HTERT RPE-1 (cell line): ENCODE measurements around the gene WWOX.

Experiments used
- in situ Hi-C: fragments of 300-500 bp; cut with MboI; formaldehyde crosslinking; loops from 4 replicates; pipeline ENCODE4 v1.14.3; 2020; ENCODE audit warnings: low sequenced_read_pairs

Gene WWOX

GRCh38 chr16:78950768-78951167, 851.3 kb downstream of the WWOX start:
- in situ Hi-C loops: no loop called here

GRCh38 chr16:78952630-78953029, 853.2 kb downstream of the WWOX start:
- in situ Hi-C loops: no loop called here

GRCh38 chr16:78953526-78953925, 854.1 kb downstream of the WWOX start:
- in situ Hi-C loops: no loop called here

GRCh38 chr16:78955206-78955605, 855.8 kb downstream of the WWOX start:
- in situ Hi-C loops: no loop called here

GRCh38 chr16:78956859-78957258, 857.4 kb downstream of the WWOX start:
- in situ Hi-C loops: no loop called here

GRCh38 chr16:78957317-78958100, 858.1 kb downstream of the WWOX start:
- in situ Hi-C loops: no loop called here

- in situ Hi-C loops: no loop called here
Observed at GRCh38 chr16:78961464-78961863, 862.0 kb downstream of the WWOX start.

- in situ Hi-C loops: no loop called here
Observed at GRCh38 chr16:78962457-78962929, 863.0 kb downstream of the WWOX start.

GRCh38 chr16:78967948-78968347, 868.5 kb downstream of the WWOX start:
- in situ Hi-C loops: no loop called here

- in situ Hi-C loops: no loop called here
Observed at GRCh38 chr16:78969721-78970120, 870.3 kb downstream of the WWOX start.

GRCh38 chr16:78970650-78971049, 871.2 kb downstream of the WWOX start:
- in situ Hi-C loops: no loop called here

- in situ Hi-C loops: no loop called here
Observed at GRCh38 chr16:78972006-78972405, 872.6 kb downstream of the WWOX start.

GRCh38 chr16:78972986-78973385, 873.5 kb downstream of the WWOX start:
- in situ Hi-C loops: no loop called here

GRCh38 chr16:78976212-78976611, 876.8 kb downstream of the WWOX start:
- in situ Hi-C loops: no loop called here

- in situ Hi-C loops: no loop called here
Observed at GRCh38 chr16:78980825-78981224, 881.4 kb downstream of the WWOX start.

- in situ Hi-C loops: no loop called here
Observed at GRCh38 chr16:78982096-78982744, 882.8 kb downstream of the WWOX start.

- in situ Hi-C loops: no loop called here
Observed at GRCh38 chr16:78984324-78984723, 884.9 kb downstream of the WWOX start.

- in situ Hi-C loops: no loop called here
Observed at GRCh38 chr16:78984887-78985464, 885.5 kb downstream of the WWOX start.

GRCh38 chr16:78985716-78986605, 886.5 kb downstream of the WWOX start:
- in situ Hi-C loops: no loop called here

- in situ Hi-C loops: no loop called here
Observed at GRCh38 chr16:78987666-78988065, 888.2 kb downstream of the WWOX start.

- in situ Hi-C loops: no loop called here
Observed at GRCh38 chr16:78988361-78988969, 889.0 kb downstream of the WWOX start.
